Measurements from ENCODE around the gene CLEC18B. TPM values are rescaled to one million over a fixed set of nuclear protein-coding genes. Genes with fewer than 3 reads are reported as not detected.
"Not testable (repeated sequence)": the region's sequence is repeated elsewhere in the genome, so short reads cannot be mapped to it uniquely, and the experiment has no call there.

CLEC18B gene
- total RNA-seq (2021; ENCODE audit: unreplicated experiment) (2.1 TPM), Bru-seq, nascent RNA (percentile 31 among the genes with signal in this experiment), BruChase-seq, experiment 1, labeled RNA remaining after a 6-hour chase (percentile 77 among the genes with signal in this experiment), BruChase-seq, experiment 2, labeled RNA remaining after a 2-hour chase (percentile 57 among the genes with signal in this experiment)
- polyA plus RNA-seq (2012), result 0.79 and 1.1 TPM in 2 replicates
- long read RNA-seq, result 0 reads

- H4K20me1 ChIP-seq (ENCODE audit: insufficient read depth); H3K9me3 ChIP-seq (ENCODE audit: control insufficient read depth in 1 of 2, insufficient read depth in 1 of 2, low read depth in 1 of 2, low read length in 2 of 2); RAD21 ChIA-PET (ENCODE audit: low non-redundant PET in 1 of 2, low total read pairs in 2 of 2, uncharacterized antibody in 2 of 2, unreplicated experiment in 2 of 2); intact Hi-C loops (cut with micrococcal nuclease); POLR2A ChIA-PET; BruUV-seq (replicated peaks); H3K9ac ChIP-seq (ENCODE audit: low read length); DNase-seq (ENCODE audit: low read depth, low spot score); H3K9me2 ChIP-seq (ENCODE audit: insufficient read depth); H3K27me3 ChIP-seq (ENCODE audit: insufficient read depth, low read length); H2AFZ ChIP-seq (ENCODE audit: low read depth, low read length, poor library complexity, severe bottlenecking); H3K27ac ChIP-seq (ENCODE audit: low read depth, low read length); H3K4me1 ChIP-seq (ENCODE audit: control insufficient read depth in 1 of 2, insufficient read depth in 2 of 2, low read length in 2 of 2); H3K36me3 ChIP-seq (ENCODE audit: control insufficient read depth in 1 of 2, insufficient read depth in 2 of 2, low read length in 2 of 2); H3K4me3 ChIP-seq (replicated peaks in 1 of 2; ENCODE audit: low read depth in 1 of 2, low read length in 2 of 2); CTCF ChIA-PET; H3K79me2 ChIP-seq (ENCODE audit: insufficient read depth, low read length); H3K4me2 ChIP-seq (ENCODE audit: low read length): not testable (repeated sequence)
- peak; percentile 12; the same call in 1 of the 2 replicates for ATAC-seq
These were observed at the start of gene CLEC18B for GRCh38 chr16:74420612-74421481. CLEC18B (minus strand) TSS chr16:74421478; CDS start chr16:74421270, 208 bp downstream.

GRCh38 chr16:74469946-74470478 is 48.7 kb upstream of the CLEC18B start:
- Histone ChIP-seq H3K27me3 (ENCODE audit: insufficient read depth, low read length) (no peaks in the 10 kb centered on the region), H3K9me2 (ENCODE audit: insufficient read depth) (no peaks in the 10 kb centered on the region), H3K4me3 (replicated peaks in 1 of 2; ENCODE audit: low read depth in 1 of 2, low read length in 2 of 2) (no peak overlapping the region), H3K9me3 (ENCODE audit: control insufficient read depth in 1 of 2, insufficient read depth in 1 of 2, low read depth in 1 of 2, low read length in 2 of 2) (no peaks in the 10 kb centered on the region), H3K36me3 (ENCODE audit: control insufficient read depth in 1 of 2, insufficient read depth in 2 of 2, low read length in 2 of 2) (peaks cover 67 to 75% of the 10 kb centered on the region in 2 experiments), H2AFZ (ENCODE audit: low read depth, low read length, poor library complexity, severe bottlenecking) (no peak overlapping the region), H3K4me1 (ENCODE audit: control insufficient read depth in 1 of 2, insufficient read depth in 2 of 2, low read length in 2 of 2) (no peaks in the 10 kb centered on the region), H3K4me2 (ENCODE audit: low read length) (no peak overlapping the region), H3K27ac (ENCODE audit: low read depth, low read length) (no peak overlapping the region), H3K9ac (ENCODE audit: low read length) (no peak overlapping the region), H3K79me2 (ENCODE audit: insufficient read depth, low read length) (no peaks in the 10 kb centered on the region), H4K20me1 (ENCODE audit: insufficient read depth) (no peaks in the 10 kb centered on the region)
- intact Hi-C loops (cut with micrococcal nuclease), result no loop called here
- BruUV-seq (replicated peaks), result no TSS peak
- POLR2A ChIA-PET, result interaction anchor here (0.6 kb wide), 1 partner anchor 9 kb away, joined by 3 read pairs; no protein-coding TSS in a partner anchor
- ATAC-seq (no peak), DNase-seq (ENCODE audit: low read depth, low spot score) (no peak)
- RAD21 ChIA-PET (ENCODE audit: low non-redundant PET in 1 of 2, low total read pairs in 2 of 2, uncharacterized antibody in 2 of 2, unreplicated experiment in 2 of 2), result interaction anchor here in 1 of 2 experiments (0.7 kb wide), 1 partner anchor 10 kb away, joined by 6 read pairs; no protein-coding TSS in a partner anchor
- CTCF ChIA-PET, result no interaction called here
- TF ChIP-seq, protein P1, sequence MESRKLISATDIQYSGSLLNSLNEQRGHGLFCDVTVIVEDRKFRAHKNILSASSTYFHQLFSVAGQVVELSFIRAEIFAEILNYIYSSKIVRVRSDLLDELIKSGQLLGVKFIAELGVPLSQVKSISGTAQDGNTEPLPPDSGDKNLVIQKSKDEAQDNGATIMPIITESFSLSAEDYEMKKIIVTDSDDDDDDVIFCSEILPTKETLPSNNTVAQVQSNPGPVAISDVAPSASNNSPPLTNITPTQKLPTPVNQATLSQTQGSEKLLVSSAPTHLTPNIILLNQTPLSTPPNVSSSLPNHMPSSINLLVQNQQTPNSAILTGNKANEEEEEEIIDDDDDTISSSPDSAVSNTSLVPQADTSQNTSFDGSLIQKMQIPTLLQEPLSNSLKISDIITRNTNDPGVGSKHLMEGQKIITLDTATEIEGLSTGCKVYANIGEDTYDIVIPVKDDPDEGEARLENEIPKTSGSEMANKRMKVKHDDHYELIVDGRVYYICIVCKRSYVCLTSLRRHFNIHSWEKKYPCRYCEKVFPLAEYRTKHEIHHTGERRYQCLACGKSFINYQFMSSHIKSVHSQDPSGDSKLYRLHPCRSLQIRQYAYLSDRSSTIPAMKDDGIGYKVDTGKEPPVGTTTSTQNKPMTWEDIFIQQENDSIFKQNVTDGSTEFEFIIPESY (IDR thresholded peaks at IDR 0.05; ENCODE audit: extremely low read depth, insufficient replicate concordance, low read length), result no peak
- TF ChIP-seq ZNF274 (IDR thresholded peaks at IDR 0.05; ENCODE audit: low read depth, low read length), result no peak
- no peak for TF ChIP-seq POLR2A (IDR thresholded peaks at IDR 0.05; ENCODE audit: borderline replicate concordance, extremely low read depth, insufficient read depth, insufficient read length)
- no peak for TF ChIP-seq SIN3A (IDR thresholded peaks at IDR 0.05; ENCODE audit: low read depth)
- no peak for TF ChIP-seq ATF3 (IDR thresholded peaks at IDR 0.05)
- TF ChIP-seq ZFX (IDR thresholded peaks at IDR 0.05), result no peak
- TF ChIP-seq, protein P2, sequence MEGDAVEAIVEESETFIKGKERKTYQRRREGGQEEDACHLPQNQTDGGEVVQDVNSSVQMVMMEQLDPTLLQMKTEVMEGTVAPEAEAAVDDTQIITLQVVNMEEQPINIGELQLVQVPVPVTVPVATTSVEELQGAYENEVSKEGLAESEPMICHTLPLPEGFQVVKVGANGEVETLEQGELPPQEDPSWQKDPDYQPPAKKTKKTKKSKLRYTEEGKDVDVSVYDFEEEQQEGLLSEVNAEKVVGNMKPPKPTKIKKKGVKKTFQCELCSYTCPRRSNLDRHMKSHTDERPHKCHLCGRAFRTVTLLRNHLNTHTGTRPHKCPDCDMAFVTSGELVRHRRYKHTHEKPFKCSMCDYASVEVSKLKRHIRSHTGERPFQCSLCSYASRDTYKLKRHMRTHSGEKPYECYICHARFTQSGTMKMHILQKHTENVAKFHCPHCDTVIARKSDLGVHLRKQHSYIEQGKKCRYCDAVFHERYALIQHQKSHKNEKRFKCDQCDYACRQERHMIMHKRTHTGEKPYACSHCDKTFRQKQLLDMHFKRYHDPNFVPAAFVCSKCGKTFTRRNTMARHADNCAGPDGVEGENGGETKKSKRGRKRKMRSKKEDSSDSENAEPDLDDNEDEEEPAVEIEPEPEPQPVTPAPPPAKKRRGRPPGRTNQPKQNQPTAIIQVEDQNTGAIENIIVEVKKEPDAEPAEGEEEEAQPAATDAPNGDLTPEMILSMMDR (IDR thresholded peaks at IDR 0.05 in 2 of 3, conservative IDR thresholded peaks at IDR 0.05 in 1 of 3; ENCODE audit: borderline replicate concordance in 1 of 3, insufficient read depth in 1 of 3, low read depth in 2 of 3, low read length in 2 of 3), result no peak
- TF ChIP-seq CBX3 (IDR thresholded peaks at IDR 0.05; ENCODE audit: low read depth), result no peak
- no peak for TF ChIP-seq MAX (IDR thresholded peaks at IDR 0.05)
- TF ChIP-seq RAD21 (IDR thresholded peaks at IDR 0.05; ENCODE audit: low read depth), result no peak
- TF ChIP-seq JUND (IDR thresholded peaks at IDR 0.05), result no peak
- no peak for TF ChIP-seq TCF7L2 (IDR thresholded peaks at IDR 0.05; ENCODE audit: borderline replicate concordance, extremely low read depth, insufficient read depth, insufficient read length)
- no peak for TF ChIP-seq POLR2AphosphoS5 (IDR thresholded peaks at IDR 0.05; ENCODE audit: low read depth, low read length)
- TF ChIP-seq CEBPB (IDR thresholded peaks at IDR 0.05; ENCODE audit: low read depth), result no peak

Measured in HCT116 (cell line).